Suppressor macrophage treated with lipopolysaccharide for 1 hour (primary cell): ENCODE results near the gene CHST3.
"Not testable (repeated sequence)": the region's sequence is repeated elsewhere in the genome, so short reads cannot be mapped to it uniquely, and the experiment has no call there.

Experiments used
- DNase-seq, 3 donors: peaks; one replicate each; pipeline ENCODE4 v3.0.0-alpha.2; 2020 to 2022

Gene CHST3

DNA sequence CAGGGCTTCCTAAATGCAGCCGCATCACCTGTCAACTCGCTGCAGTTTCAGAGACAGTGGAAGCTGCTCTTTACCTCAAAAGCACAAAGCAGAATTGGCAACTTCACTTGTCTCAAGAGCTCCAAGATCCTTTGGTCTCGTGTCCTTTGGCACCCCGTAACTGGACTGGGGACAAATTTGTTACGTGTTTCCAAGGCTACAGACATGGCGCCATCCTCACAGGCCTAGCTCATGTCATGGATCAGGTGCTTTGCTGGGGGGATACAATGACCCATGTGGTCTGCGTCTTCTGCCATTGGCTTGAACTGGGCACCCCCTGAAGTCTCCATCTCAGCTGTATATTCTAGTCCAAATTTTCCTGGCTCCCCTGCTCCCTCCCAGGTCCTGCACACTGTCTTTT, 48.6 kb downstream of the CHST3 start:
- no peak for DNase-seq

DNA sequence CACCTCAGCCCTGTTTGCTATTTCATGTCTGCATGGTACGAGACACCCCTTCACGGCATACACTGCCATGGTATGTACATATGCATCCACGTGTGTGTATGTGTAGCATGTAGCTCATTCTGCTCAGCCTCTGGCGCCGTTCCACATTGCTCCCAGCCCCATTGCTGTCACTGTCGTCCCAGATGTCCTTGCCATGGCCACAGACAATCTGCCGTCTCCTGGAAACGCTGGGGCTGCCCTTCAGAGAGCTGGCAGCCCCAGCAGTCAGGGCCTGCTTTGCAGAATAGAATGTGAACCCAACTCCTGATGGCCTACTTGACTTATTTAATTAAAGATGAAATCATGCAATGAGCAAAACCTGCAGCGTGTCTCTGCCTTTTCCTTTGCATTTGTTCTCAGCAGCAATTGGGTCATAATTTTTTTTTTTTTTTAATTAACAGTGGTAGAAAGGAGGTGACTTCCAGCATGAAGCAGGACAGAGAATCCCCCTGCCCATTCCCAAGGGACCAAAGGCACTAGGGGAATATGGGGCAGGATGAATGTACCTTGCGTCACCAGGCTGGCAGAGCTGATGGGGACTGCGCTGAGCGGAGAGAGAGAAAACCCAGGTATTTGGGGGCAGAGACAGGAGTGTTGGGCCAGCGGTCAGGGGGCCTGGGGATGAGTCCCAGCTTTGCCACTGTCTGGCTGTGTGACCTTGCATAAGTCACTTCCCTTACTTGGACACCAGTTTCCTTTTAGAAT, 49.2 kb downstream of the CHST3 start:
- DNase-seq = no peak

DNA sequence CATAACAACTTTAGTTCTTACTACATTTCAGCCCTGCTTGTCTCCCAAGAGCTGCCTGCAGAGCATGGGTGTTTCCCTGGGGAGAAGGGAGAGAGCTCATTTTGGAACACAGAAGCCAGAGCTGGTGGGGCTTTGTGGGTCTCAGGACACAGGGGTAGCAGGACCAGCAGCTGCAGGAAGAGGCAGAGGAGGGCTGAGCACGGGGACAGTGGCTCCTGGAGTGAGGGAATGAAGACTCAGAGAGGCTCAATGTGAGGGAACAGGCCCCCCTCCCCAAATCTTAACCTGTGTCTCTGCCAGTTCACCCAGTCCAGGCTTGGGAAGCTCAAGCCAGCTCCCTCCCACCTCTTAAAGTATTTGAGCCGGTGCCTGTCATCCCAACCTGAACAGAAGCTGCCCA, 50.0 kb downstream of the CHST3 start:
- DNase-seq = no peak

DNA sequence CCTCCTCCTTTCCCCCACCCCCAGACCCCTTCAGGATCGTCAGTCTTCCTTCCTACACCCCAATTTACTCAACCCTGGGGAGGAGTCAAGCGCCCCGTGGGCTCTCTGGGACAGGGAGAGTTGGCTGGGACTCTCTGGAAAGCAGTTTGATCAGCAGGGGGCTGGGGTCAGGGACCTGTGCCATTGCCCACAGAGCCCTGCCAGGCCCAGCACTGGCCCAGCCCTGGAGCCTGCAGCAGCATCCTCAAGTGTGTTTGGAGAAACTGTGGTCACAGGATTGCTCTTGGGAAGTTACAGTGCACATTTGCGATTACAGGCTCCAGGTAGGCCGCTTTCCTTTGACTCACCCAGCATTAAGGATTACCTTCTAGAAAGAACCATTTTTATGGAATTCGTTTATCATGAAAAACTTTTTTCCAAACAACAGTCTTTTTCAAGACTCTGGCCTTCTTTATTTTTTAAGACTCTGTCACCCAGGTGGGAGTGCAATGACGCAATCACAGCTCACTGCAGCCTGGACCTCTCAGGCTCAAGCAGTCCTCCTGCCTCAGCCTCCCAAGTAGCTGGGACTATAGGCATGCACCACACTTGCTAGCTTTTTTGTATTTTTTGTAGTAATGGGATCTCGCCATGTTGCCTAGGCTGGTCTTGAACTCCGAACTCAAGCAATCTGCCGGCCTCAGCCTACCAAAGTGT, 50.7 kb downstream of the CHST3 start:
- DNase-seq = no peak

DNA sequence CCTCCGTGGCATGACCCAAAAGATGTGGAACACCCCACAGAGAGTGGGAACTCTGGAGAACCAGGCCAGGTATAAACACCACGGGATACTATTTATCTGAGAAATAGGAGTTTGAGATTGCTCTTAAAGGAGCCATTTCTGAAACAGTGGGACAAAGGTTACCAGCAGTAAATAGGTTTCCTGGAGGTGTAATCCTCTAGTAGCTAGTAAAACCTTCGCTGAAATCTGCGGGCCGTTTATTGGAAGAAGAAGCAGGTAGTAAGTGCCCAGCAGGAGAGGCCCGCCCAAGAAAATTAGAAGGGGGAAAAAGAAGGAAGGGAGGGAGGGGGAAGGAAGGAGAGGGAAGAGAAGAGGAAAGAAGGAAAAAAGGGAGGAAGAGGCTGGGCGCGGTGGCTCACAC, 51.6 kb downstream of the CHST3 start:
- DNase-seq = no peak

DNA sequence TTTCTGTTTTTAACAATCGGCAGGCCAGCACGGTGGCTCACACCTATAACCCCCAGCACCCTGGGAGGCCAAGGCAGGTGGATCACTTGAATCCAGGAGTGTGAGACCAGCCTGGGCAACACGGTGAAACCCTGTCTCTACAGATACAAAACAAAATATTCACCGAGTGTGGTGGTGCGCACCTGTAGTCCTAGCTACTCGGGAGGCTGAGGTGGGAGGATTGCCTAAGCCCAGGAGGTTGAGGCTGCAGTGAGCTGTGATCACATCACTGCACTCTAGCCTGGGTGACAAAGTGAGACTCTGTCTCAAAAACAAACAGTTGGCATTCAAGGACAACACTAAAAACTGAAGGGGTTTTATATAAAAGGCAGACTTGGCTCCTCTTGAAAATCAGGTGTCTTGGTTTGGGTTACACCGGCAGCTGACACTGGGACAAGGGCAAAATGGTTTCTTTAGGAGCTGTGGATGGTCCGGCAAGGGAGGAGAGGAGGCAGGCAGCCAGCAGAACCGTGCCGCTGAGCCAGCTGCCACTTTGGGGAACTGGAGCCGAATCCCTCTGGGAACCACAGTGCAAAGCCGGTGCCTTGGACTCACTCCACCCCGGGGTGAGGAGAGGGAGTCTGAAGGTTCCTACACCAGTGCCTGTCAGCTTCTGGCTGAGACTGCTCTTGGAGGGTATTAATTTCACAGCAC, 52.6 kb downstream of the CHST3 start:
- no peak for DNase-seq

DNA sequence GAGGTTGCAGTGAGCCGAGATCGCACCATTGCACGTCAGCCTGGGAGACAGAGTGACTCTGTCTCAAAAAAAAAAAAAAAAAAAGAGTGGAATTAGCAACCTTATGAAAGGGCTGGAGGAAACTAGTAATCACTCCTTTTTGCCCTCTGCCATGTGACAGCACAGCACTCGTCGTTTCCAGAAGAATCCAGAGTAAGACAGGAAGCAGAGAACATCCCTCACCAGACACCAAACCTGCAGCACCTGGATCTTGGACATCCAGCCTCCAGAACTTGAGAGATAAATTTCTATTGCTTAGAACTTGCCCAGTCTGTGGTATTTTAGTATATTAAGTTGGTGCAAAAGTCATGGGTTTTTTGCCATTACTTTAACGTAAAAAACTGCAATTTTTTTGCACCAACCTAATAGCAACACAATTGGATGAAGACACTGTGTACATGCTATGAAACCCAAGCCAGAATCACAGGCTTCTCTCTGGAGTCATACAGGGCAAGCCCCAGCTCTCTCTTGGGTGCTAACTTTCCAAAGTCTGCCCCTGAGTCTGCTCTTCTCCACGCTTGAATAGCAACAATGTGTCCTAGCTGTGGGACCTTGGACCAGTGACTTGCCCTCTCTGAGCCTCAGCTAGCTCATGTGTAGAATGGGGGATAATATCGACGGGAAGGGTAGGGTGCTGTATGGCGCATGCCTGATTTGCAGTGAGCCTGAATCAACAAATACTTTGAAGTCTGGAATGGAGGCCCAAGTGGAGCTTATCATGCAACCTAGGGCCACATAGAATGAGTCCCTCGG, 55.1 kb downstream of the CHST3 start:
- no peak for DNase-seq

DNA sequence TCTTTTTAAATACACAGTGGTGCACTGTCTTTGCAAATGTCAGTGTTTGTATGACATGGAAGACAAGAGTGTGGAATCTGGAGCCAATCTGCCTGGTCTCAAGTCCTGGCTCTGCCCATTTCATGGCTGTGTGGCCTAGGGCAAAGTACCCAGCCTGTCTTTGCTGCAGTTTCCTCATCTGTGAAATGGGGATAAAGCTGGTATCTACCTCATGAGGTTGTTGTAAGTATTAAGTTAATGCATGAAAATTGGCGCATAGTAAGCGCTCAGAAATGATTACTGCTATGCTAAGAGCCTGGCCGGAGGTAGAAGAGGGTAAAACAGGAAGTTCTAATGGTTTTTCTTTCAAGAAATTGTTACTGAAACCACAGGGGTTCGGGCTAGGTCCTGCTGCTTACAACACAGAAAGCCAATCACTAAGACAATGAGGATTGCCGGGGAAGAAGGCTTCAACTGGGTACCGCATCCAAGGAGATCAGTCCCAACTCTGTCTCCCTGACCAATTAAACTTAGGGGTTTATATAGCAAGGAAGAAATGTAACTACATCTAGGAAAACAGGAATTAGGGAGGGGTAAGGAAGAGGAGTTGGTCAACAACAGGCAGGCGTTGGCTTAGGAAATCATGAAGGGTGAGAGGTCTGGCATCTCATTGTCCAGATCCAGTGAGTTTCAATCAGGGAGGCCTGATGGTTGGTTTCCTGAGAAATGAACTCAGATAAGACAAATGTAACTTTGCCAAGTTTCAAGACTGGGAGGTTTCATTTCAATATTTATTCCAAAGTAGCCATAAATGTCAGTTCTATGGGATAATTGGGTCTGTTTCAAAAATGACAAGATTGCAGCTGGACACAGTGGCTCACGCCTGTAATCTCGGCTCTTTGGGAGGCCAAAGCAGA, 57.0 kb downstream of the CHST3 start:
- no peak for DNase-seq

DNA sequence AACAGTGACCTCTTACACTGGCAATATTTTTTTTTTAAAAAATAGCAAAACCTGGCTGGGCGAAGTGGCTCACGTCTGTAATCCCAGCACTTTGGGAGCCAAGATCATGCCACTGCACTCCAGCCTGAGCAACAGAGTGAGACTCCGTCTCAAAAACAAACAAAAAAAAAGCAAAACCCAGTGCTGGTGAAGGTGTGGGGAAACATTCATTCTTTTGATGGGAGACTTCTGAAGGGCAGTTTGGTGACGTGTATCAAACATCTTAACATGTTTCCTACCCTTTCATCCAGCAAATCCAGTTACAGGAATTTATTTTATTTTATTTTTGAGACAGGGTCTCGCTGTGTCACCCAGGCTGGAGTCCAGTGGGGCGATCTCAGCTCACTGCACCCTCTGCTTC, 58.0 kb downstream of the CHST3 start:
- no peak for DNase-seq

DNA sequence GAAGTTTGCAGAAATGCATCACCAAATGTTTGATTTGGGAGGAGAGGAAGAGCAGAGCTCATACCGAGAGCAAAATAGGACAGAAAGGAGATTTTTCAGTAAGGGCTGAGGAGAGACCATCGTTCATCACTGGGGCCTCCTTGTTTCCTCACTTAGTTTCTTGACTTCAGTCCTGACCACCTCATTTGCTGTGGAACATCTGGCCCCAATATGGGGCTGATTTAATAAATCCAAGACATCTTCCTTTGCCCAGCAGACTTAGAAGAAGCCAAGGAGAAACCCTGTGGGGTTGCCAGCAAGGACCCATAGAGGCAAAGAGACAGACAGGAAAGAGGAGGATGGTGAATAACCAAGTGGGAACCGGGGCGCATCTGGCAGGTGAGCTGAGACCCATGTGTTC, 60.4 kb downstream of the CHST3 start:
- no peak for DNase-seq

DNA sequence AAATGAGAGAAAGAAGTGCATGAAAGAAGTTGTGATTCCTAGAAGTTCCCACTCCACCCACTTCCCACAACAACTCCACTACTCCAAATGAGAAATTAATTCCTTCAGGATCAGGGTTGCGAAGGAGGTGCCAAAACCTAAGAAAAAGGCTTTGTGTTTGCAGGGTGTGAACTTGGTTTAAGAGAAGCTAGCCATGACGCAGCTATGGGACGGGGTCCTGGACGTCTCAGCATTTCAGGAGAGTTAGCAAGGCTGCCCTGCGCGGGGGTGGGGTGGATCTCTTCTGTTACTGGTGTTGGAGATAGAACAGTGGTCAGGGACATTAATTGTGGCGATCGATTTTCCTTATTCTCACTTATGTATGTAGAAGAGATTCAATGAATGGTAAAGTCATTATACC, 61.2 kb downstream of the CHST3 start:
- DNase-seq = no peak

DNA sequence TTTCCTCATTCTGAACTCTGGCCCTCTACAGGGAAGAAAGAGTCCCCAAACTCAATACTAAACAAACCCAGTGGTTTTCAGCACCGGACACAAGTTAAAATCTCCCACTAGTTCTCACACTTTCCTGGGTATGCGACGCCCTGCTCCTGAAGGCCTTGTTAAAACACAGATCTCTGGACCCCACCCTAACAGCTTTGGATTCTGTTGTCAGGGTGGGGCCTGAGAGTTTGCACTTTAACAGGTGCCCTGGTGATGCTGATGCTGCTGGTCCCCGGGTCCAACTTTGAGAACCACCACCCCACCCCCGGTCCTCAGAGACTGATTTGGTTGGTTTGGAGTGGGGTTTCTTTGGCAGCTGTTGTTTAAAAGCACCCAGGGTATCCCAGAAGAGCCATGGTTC, 61.6 kb downstream of the CHST3 start:
- no peak for DNase-seq

DNA sequence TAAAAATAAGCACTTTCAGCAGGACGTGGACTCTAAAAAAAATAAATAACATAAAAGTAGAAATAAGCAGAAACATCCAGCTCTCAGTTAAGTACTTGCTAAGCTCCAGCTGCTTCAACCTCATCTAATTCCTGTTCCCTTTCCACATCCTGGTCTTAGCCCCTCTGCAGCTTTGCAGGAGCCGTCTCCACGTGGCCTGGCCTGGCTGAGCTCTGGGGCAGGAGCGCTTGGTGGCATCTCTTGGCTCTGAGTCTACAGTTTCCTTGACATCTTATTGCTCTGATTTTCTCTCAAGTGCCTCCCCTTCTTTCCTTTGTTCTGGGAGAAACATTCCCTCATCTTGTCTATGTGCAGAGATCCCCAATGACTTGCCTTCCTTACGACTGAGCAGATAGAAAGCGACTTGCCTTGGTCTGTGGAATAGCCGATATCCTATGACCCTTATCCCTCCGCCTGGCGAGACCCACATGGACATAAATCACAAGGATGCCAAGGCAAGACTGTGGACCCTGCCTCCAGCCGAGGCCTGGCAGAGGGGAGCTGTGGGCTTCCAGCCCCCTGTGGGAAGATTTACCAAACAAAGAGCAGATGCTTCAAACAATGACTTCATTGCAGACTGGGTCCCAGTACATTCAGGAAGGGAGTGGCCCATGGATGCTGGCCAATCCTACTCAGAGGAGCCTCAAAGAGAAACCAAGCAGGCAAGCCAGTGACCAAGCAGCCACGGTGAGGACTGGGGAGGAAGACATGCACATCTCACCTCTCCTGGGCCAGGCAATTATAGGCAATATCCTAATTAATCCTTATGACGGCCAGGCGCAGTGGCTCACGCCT, 62.3 kb downstream of the CHST3 start:
- no peak for DNase-seq

DNA sequence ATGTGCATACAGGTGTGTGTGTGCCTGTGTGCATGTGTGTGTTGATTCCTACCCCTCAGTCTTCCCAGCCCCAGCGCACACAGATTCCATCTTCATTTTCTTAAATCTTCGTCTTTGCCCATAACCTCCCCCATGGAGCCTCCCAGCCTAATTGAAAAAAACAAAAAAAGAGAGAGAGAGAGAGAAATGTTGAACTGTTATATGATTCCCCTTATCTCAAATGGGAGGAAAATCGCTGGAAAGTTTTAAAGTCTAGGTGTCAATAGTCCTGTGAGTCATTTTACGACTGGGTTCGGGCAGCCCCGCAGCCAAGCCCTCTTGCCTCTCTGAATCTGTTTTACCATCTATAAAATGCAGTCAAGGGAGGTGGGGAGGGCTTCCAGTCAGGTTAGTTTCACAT, 63.3 kb downstream of the CHST3 start:
- DNase-seq = no peak

DNA sequence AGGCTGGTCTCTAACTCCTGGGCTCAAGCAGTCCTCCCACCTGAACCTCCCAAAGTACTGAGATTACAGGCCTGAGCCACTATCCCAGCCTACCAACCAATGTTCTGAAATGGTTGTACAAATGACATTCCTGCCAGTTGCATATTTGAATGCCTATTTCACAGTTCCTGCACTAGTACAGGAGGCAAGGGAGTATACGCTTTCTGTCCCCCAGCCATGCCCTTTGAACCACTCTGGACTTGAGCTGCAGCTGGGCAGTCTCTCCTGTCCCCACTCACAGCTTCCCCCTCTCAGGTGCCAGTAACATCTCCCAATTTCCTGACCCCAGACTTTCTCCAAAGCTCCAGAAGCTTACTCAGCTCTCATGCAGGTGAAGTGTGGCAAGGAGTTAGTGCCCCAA, 65.2 kb downstream of the CHST3 start:
- no peak for DNase-seq

DNA sequence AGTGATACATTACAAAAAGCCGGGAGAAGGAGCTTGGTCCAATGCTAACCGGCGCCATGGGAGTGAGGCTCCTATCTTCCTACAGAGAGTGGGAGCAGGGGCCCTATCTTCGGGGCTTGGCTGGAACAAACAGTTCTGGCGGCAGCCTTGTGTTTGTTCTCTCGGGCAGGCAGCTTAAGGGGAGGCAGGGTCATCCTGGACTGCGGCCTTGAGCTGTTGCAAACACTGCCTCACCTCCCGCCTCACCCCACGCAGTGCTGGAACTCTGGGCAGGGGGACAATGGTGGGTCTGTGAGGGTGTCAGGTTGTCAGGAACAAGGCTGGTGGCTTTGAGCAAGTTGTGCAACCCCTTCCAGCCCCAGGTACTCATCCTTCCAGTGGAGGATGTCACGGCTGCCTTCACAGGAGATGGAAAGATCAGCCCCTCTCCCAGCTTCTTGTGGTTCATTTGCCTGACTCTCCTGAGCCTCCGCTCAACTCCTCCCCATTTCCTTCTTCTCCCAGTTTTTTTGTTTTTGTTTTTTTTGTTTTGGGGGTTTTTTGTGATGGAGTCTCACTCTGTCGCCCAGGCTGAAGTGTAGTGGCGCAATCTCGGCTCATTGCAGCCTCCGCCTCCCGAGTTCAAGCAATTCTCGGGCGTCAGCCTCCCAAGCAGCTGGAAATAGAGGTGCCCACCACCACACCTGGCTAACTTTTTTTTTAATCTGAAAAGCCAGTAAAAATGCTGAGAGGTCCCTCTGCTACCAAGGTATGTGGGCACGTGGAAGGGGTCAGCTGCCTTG, 66.8 kb downstream of the CHST3 start:
- no peak for DNase-seq

DNA sequence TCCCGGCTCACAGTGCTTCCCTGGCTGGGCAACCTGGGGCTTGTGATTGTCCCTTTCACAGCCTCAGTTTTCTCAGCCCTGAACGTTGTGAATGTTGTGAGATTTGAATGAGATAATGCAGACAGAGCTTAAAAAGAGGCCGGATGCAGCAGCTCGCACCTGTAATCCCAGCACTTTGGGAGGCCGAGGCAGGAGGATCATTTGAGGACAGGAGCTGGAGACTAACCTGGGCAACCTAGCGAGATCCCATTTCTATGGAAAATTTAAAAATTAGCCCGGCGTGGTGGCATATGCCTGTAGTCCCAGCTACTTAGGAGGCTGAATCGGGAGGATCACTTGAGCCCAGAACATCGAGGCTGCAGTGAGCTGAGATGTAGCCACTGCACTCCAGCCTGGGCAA, 67.5 kb downstream of the CHST3 start:
- DNase-seq = no peak

DNA sequence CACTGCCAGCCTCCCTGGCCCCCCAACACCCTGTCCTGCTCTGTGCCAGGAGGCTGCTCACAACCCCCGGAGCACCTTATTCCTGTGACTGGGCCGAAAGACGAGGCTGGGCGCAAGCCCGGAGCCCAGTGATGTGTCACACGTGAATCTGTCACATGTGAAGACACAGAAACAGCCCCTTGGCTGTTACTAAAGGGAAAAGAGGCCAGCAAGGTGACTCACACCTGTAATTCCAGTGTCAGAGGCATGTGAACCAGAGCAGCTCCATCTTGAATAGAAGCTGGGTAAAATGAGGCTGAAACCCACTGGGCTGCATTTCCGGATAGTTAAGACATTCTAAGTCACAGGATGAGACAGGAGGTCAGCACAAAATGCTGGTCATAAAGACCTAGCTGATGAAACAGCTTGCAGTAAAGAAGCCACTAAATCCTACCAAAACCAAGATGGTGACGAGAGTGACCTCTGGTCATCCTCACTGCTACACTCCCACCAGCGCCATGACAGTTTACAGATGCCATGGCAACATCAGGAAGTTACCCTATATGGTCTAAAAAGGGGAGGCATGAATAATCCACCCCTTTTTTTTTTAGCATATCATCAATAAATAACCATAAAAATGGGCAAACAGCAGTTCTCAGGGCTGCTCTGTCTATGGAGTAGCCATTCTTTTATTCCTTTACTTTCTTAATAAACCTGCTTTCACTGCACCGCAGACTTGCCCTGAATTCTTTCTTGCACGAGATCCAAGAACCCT, 68.4 kb downstream of the CHST3 start:
- not testable (repeated sequence) for DNase-seq

DNA sequence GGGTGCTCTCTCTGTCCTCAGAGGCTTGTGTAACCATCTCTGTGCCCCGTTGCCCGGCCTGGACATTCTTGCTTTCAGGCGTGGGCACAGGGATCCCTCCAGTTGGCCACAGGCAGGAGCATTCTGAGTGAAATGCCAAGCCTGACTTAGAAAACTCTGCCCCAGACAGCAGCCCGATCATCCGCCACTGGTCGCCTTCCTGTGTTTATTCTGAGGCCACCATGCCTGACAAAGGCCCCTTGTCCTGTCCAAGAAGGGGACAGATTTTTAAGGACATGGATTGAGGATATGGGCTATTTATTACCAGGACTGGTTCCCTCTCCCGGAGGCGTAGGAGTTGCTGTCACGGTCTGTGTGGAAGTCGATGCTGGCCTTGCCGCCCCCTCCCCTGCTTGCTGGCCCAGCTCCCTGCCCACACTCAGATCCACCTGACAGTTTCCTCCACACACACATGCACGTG, 69.9 kb downstream of the CHST3 start:
- DNase-seq = peak; percentile 18 to 23 (median 19)

DNA sequence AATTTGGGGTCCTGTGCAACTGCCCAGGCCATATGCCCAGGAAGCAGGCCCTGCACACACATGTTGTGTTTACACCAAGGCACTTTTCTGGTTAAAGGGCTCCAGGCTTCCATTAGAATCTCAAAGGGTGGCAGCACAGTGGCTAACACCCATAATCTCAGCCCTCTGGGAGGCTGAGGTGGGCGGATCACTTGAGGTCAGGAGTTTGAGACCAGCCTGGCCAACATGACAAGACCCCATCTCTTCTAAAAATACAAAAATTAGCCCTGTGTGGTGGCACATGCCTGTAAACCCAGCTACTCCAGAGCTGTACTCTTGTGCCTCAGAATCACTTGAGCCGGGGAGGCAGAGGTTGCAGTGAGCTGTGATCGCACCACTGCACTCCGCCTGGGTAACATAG, 70.6 kb downstream of the CHST3 start:
- DNase-seq = no peak
